Activated CD8-positive, alpha-beta memory T cell treated with anti-CD3 and anti-CD28 coated beads, Interleukin-2, amount 50 U/mL, for 24 hours (primary cell): ENCODE data around the gene ADPRHL1.

Experiments
- DNase-seq: peaks from one replicate; pipeline ENCODE4 v3.0.0-alpha.2; 2020; ENCODE audit errors: extremely low read depth

The ADPRHL1 gene

GRCh38 chr13:113417008-113417751, 36.1 kb downstream of the ADPRHL1 start:
- no peak for DNase-seq

GRCh38 chr13:113415825-113416224, 37.5 kb downstream of the ADPRHL1 start:
- DNase-seq: no peak

- DNase-seq: no peak
Observed at GRCh38 chr13:113415032-113415431, 38.3 kb downstream of the ADPRHL1 start.

GRCh38 chr13:113414335-113414734, 39.0 kb downstream of the ADPRHL1 start:
- DNase-seq: no peak

- no peak for DNase-seq
Observed at GRCh38 chr13:113413898-113414282, 39.4 kb downstream of the ADPRHL1 start.

- no peak for DNase-seq
Observed at GRCh38 chr13:113413178-113413897, 40.0 kb downstream of the ADPRHL1 start.

GRCh38 chr13:113412440-113412839, 40.8 kb downstream of the ADPRHL1 start:
- DNase-seq: no peak

- no peak for DNase-seq
Observed at GRCh38 chr13:113411216-113412023, 41.9 kb downstream of the ADPRHL1 start.

GRCh38 chr13:113410472-113411201, 42.7 kb downstream of the ADPRHL1 start:
- no peak for DNase-seq

GRCh38 chr13:113408562-113408961, 44.7 kb downstream of the ADPRHL1 start:
- no peak for DNase-seq

GRCh38 chr13:113407531-113408393, 45.5 kb downstream of the ADPRHL1 start:
- DNase-seq: no peak

GRCh38 chr13:113407103-113407530, 46.2 kb downstream of the ADPRHL1 start:
- DNase-seq: no peak

- no peak for DNase-seq
Observed at GRCh38 chr13:113406321-113407102, 46.8 kb downstream of the ADPRHL1 start.

GRCh38 chr13:113405481-113406300, 47.6 kb downstream of the ADPRHL1 start:
- no peak for DNase-seq

- DNase-seq: no peak
Observed at GRCh38 chr13:113404723-113405471, 48.4 kb downstream of the ADPRHL1 start.

GRCh38 chr13:113404366-113404722, 48.9 kb downstream of the ADPRHL1 start:
- DNase-seq: no peak

GRCh38 chr13:113403255-113404104, 49.8 kb downstream of the ADPRHL1 start:
- DNase-seq: no peak
